GM19468 (cell line): ENCODE measurements around the gene EFCAB10.

ENCODE experiments used
- ATAC-seq: cut with Tn5 transposase; IDR thresholded peaks from one replicate; pipeline ENCODE4 v1.9.1; 2021; ENCODE audit warnings: mild to moderate bottlenecking, moderate library complexity, moderate number of reproducible peaks; ENCODE audit not compliant: unreplicated experiment; ENCODE audit errors: extremely low read depth

EFCAB10 gene, protein sequence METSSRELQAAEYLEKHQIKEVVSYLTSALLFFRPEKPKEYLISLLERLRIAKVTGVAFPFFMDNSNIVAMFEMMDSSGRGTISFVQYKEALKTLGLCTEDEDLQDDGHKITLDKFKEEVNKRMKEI

GRCh38 chr7:105581066-105581811 lies at the start of gene EFCAB10:
Gene EFCAB10 (minus strand): TSS chr7:105581493. CDS start chr7:105581463, 30 bp downstream.
- ATAC-seq = peak; percentile 59

- no peak for ATAC-seq
These were observed 44.7 kb upstream of the EFCAB10 start for GRCh38 chr7:105625986-105626385.

- ATAC-seq = no peak
These were observed 42.6 kb upstream of the EFCAB10 start for GRCh38 chr7:105623906-105624305.

- ATAC-seq = no peak
These were observed 42.1 kb upstream of the EFCAB10 start for GRCh38 chr7:105623378-105623777.

- no peak for ATAC-seq
These were observed 40.9 kb upstream of the EFCAB10 start for GRCh38 chr7:105622106-105622731.

- no peak for ATAC-seq
These were observed 40.3 kb upstream of the EFCAB10 start for GRCh38 chr7:105621617-105622016.

GRCh38 chr7:105621176-105621575 lies 39.9 kb upstream of the EFCAB10 start:
- no peak for ATAC-seq

GRCh38 chr7:105619590-105619989 lies 38.3 kb upstream of the EFCAB10 start:
- no peak for ATAC-seq

DNA sequence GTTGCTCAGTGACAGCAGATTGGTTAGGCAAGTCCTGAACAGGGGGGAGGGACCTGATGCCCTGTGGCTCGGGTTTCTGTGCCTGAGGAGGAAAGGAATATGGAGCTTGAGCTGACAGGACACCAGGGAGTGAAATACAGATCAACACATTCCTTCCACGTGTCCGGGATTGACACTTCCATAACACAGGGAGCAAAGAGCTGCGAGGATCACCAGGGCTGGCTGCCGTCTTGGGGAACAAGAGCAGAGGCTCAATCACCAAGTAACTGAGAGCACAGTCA lies 36.7 kb upstream of the EFCAB10 start:
- no peak for ATAC-seq

GRCh38 chr7:105617280-105618015 lies 36.2 kb upstream of the EFCAB10 start:
- ATAC-seq = no peak

DNA sequence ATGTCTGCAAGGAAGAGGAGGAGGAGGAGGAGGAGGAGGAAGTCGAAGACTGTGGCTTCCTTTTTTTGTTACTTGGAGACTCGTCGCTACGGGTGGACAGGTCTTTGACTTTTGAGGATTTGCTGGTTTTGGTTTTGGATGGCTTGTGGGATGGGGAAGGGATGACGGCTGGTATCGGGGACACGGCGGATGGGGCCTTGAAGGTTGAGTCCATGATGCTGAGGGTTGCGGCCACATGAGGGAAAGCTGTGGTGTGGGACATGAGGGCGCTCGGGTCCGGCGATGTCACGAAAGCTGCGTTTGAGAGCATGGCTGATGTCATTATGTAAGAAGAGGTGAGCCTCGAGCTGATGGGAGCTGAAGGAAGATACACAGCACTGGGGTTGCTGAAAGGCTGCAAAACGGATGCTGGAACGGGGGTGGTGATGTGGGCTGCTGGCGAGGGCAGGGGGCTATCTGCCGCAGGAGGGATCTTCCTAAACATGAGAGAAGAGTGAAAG lies 33.1 kb upstream of the EFCAB10 start:
- ATAC-seq = no peak

- ATAC-seq = no peak
These were observed 32.5 kb upstream of the EFCAB10 start for GRCh38 chr7:105613611-105614330.

DNA sequence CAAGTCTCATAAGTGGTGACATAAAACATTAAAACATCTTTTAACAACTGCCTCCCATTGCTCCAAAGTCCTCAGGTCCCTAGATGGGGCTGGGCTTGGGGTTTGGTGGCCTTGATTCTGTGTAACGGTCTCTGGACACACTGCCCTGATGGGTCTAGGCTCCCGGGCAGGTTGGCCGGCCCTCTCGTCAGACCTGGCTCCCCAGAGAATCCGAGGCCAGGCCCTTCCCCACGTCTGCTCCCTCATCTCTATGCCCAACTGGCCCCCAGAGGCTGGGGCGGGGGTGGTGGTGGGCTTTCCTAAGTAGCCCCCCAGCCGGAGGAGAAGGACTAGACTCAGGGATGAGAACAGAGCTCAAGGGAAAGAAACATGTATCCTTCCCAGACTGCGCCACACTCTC lies 31.5 kb upstream of the EFCAB10 start:
- no peak for ATAC-seq

- no peak for ATAC-seq
These were observed 30.8 kb upstream of the EFCAB10 start for GRCh38 chr7:105611856-105612775.

GRCh38 chr7:105610165-105610930 lies 29.1 kb upstream of the EFCAB10 start:
- ATAC-seq = no peak

DNA sequence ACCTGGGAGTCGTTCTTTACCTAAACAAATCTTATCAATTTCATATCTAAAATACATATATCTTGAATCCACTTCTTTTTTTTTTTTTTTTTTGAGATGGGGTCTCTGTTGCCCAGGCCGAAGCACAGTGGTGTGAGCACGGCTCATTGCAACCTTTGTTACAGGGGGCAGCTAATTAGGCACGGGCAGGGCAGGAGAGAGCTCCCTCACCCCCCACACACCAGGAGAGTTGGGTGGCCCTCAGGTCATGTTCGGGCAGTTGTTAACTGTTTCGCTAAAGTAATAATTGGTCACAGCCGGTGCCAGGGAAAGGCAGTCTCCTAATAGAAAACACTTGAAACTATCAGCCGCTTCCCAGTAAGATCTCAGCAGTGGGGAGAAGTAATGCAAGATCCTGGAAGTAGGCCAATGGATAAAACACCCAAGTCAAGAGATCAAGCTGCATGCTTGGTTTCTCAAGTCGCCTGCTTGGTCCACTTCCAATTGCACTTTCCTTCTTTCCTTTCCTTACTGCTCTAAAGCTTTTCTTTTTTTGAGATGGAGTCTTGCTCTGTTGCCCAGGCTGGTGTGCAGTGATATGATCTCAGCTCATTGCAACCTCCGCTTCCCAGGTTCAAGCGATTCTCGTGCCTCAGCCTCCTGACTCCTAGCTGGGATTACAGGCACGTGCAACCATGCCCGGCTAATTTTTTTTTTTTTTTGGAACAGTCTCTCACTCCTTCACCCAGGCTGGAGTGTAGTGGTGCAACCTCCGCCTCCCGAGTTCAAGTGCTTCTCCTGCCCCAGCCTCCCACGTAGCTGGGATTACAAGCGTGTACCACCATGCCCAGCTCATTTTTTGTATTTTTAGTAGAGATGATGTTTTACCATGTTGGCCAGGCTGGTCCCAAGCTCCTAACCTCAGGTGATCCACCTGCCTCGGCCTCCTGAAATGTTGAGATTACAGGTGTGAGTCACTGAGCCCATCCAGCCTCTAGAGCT lies 21.3 kb upstream of the EFCAB10 start:
- no peak for ATAC-seq
